BLaER1 treated with 17β-estradiol and CSF1 and Interleukin-3, amounts not matched to agents 10 nM and 100 nM (cell line): ENCODE data around the gene RNH1.
A peak's percentile ranks its signal among the peaks of the same experiment; 100 is the strongest.

ENCODE experiments used
- H3K27ac ChIP-seq, 11 experiments: shearing (Covaris generic); formaldehyde crosslinking; 2 replicates each; pipeline ENCODE4 v1.8.1; 2022
- H3K27me3 ChIP-seq, 11 experiments: shearing (Covaris generic); formaldehyde crosslinking; 2 replicates each; pipeline ENCODE4 v1.8.1; 2022
- H3K36me3 ChIP-seq, 11 experiments: shearing (Covaris generic); formaldehyde crosslinking; 2 replicates each; pipeline ENCODE4 v1.8.1; 2022
- H3K4me1 ChIP-seq, 10 experiments: shearing (Covaris generic); formaldehyde crosslinking; 2 replicates each; pipeline ENCODE4 v1.8.1; 2022
- H3K4me2 ChIP-seq, 11 experiments: shearing (Covaris generic); formaldehyde crosslinking; 2 replicates each; pipeline ENCODE4 v1.8.1; 2022
- H3K4me3 ChIP-seq, 10 experiments: shearing (Covaris generic); formaldehyde crosslinking; 2 replicates each; pipeline ENCODE4 v1.8.1; 2022
- H3K9ac ChIP-seq, 11 experiments: shearing (Covaris generic); formaldehyde crosslinking; 2 replicates each; pipeline ENCODE4 v1.8.1; 2022
- H3K9me3 ChIP-seq, 11 experiments: shearing (Covaris generic); formaldehyde crosslinking; replicated peaks in 1 of 11; 2 replicates each; pipeline ENCODE4 v1.8.1; 2022
- H4K20me1 ChIP-seq, 11 experiments: shearing (Covaris generic); formaldehyde crosslinking; 2 replicates each; pipeline ENCODE4 v1.8.1; 2022
- Cebpa-rat ChIP-seq, 11 experiments: shearing (Covaris generic); IDR thresholded peaks; 2 replicates each; pipeline ENCODE4 v1.8.1; 2022

RNH1 gene

GRCh38 chr11:506995-507726 lies at the start of gene RNH1:
TSS of gene RNH1 (minus strand) at chr11:507242. CDS start at chr11:502162, 5,080 bp downstream.
- Histone ChIP-seq H3K27ac (peak within 1 kb of the TSS; percentile 89 to 99 (median 98)), H3K4me1 (peaks cover 38 to 61% (median 49%) of the 10 kb centered on the region in 10 experiments), H3K4me3 (peak within 1 kb of the TSS; percentile 67 to 94 (median 80)), H3K4me2 (peak within 1 kb of the TSS; percentile 94 to 100 (median 99)), H3K9me3 (no peaks in the 10 kb centered on the region), H3K36me3 (peaks cover 10 to 37% (median 32%) of the 10 kb centered on the region in 11 experiments; a peak in 21 of 22 replicates), H3K27me3 (peaks cover 0 to 32% (median 28%) of the 10 kb centered on the region in 11 experiments; a peak in 21 of 22 replicates), H3K9ac (peak within 1 kb of the TSS; percentile 81 to 100 (median 95)), H4K20me1 (peaks cover under 1 to 49% (median 31%) of the 10 kb centered on the region in 11 experiments; a peak in 19 of 22 replicates)
- TF ChIP-seq Cebpa-rat (IDR thresholded peaks at IDR 0.05), result no peak

GRCh38 chr11:555780-556661 lies 49.0 kb upstream of the RNH1 start:
- no peaks in the 10 kb centered on the region for H3K9me3 ChIP-seq
- H3K9ac ChIP-seq, result peak overlapping the region in 4 of 11 experiments; percentile 39 to 69 (median 65); a peak in 6 of 22 replicates
- no peak for TF ChIP-seq Cebpa-rat (IDR thresholded peaks at IDR 0.05)
- peak overlapping the region; percentile 40 to 66 (median 50); a peak in 17 of 20 replicates for H3K4me3 ChIP-seq
- H3K4me2 ChIP-seq, result peak overlapping the region; percentile 75 to 99 (median 95)
- peaks cover 0 to 59% (median 28%) of the 10 kb centered on the region in 11 experiments; a peak in 17 of 22 replicates for H4K20me1 ChIP-seq
- H3K27ac ChIP-seq, result no peak overlapping the region
- peaks cover 21 to 57% (median 40%) of the 10 kb centered on the region in 10 experiments; a peak in 18 of 20 replicates for H3K4me1 ChIP-seq
- peaks cover 48 to 67% (median 52%) of the 10 kb centered on the region in 11 experiments for H3K27me3 ChIP-seq
- H3K36me3 ChIP-seq, result no peaks in the 10 kb centered on the region

GRCh38 chr11:555227-555779 lies 48.3 kb upstream of the RNH1 start:
- peaks cover 48 to 67% (median 52%) of the 10 kb centered on the region in 11 experiments for H3K27me3 ChIP-seq
- H4K20me1 ChIP-seq, result peaks cover 0 to 59% (median 28%) of the 10 kb centered on the region in 11 experiments; a peak in 17 of 22 replicates
- no peak overlapping the region for H3K27ac ChIP-seq
- no peaks in the 10 kb centered on the region for H3K9me3 ChIP-seq
- peak overlapping the region; percentile 40 to 66 (median 50) for H3K4me3 ChIP-seq
- H3K4me2 ChIP-seq, result peak overlapping the region; percentile 75 to 99 (median 95)
- TF ChIP-seq Cebpa-rat (IDR thresholded peaks at IDR 0.05), result no peak
- H3K9ac ChIP-seq, result peak overlapping the region in 5 of 11 experiments; percentile 39 to 69 (median 65); a peak in 9 of 22 replicates
- H3K36me3 ChIP-seq, result no peaks in the 10 kb centered on the region; a peak in 1 of 22 replicates
- H3K4me1 ChIP-seq, result peaks cover 20 to 55% (median 38%) of the 10 kb centered on the region in 10 experiments; a peak in 18 of 20 replicates

GRCh38 chr11:554428-555226 lies 47.6 kb upstream of the RNH1 start:
- no peak for TF ChIP-seq Cebpa-rat (IDR thresholded peaks at IDR 0.05)
- Histone ChIP-seq H4K20me1 (peaks cover 0 to 59% (median 28%) of the 10 kb centered on the region in 11 experiments; a peak in 17 of 22 replicates), H3K27ac (no peak overlapping the region), H3K9me3 (no peaks in the 10 kb centered on the region), H3K4me1 (peaks cover 14 to 48% (median 31%) of the 10 kb centered on the region in 10 experiments; a peak in 17 of 20 replicates), H3K9ac (peak overlapping the region in 1 of 11 experiments; percentile 37; a peak in 1 of 22 replicates), H3K36me3 (no peaks in the 10 kb centered on the region; a peak in 1 of 22 replicates), H3K4me2 (peak overlapping the region; percentile 67 to 99 (median 95)), H3K27me3 (peaks cover 45 to 65% (median 46%) of the 10 kb centered on the region in 11 experiments), H3K4me3 (peak overlapping the region in 5 of 10 experiments; percentile 28 to 60 (median 47); a peak in 4 of 20 replicates)

GRCh38 chr11:553988-554340 lies 46.9 kb upstream of the RNH1 start:
- H3K9ac ChIP-seq, result no peak overlapping the region; a peak in 1 of 22 replicates
- peaks cover 14 to 51% (median 30%) of the 10 kb centered on the region in 10 experiments; a peak in 17 of 20 replicates for H3K4me1 ChIP-seq
- no peak for TF ChIP-seq Cebpa-rat (IDR thresholded peaks at IDR 0.05)
- H3K27me3 ChIP-seq, result peaks cover 39 to 58% (median 39%) of the 10 kb centered on the region in 11 experiments
- no peaks in the 10 kb centered on the region for H3K9me3 ChIP-seq
- no peaks in the 10 kb centered on the region; a peak in 1 of 22 replicates for H3K36me3 ChIP-seq
- peaks cover 0 to 59% (median 28%) of the 10 kb centered on the region in 11 experiments; a peak in 17 of 22 replicates for H4K20me1 ChIP-seq
- no peak overlapping the region for H3K4me3 ChIP-seq
- no peak overlapping the region for H3K27ac ChIP-seq
- peak overlapping the region in 10 of 11 experiments; percentile 56 to 83 (median 70); a peak in 16 of 22 replicates for H3K4me2 ChIP-seq

GRCh38 chr11:553083-553987 lies 46.3 kb upstream of the RNH1 start:
- Histone ChIP-seq H3K4me2 (peak overlapping the region in 4 of 11 experiments; percentile 57 to 72 (median 62); a peak in 4 of 22 replicates), H4K20me1 (peaks cover 0 to 56% (median 28%) of the 10 kb centered on the region in 11 experiments; a peak in 17 of 22 replicates), H3K9ac (no peak overlapping the region), H3K4me1 (peaks cover 14 to 52% (median 30%) of the 10 kb centered on the region in 10 experiments; a peak in 17 of 20 replicates), H3K27me3 (peaks cover 32 to 52% (median 33%) of the 10 kb centered on the region in 11 experiments), H3K4me3 (no peak overlapping the region), H3K36me3 (no peaks in the 10 kb centered on the region; a peak in 1 of 22 replicates), H3K9me3 (no peaks in the 10 kb centered on the region), H3K27ac (no peak overlapping the region)
- no peak for TF ChIP-seq Cebpa-rat (IDR thresholded peaks at IDR 0.05)

- Histone ChIP-seq H3K9ac (no peak overlapping the region), H3K4me3 (no peak overlapping the region), H3K27ac (no peak overlapping the region), H3K4me1 (peaks cover 14 to 44% (median 26%) of the 10 kb centered on the region in 10 experiments; a peak in 17 of 20 replicates), H3K4me2 (peak overlapping the region in 1 of 11 experiments; percentile 24; a peak in 1 of 22 replicates), H3K27me3 (peaks cover 15 to 34% (median 16%) of the 10 kb centered on the region in 11 experiments), H3K9me3 (no peaks in the 10 kb centered on the region), H3K36me3 (no peaks in the 10 kb centered on the region; a peak in 1 of 22 replicates), H4K20me1 (peaks cover 0 to 39% (median 17%) of the 10 kb centered on the region in 11 experiments; a peak in 17 of 22 replicates)
- TF ChIP-seq Cebpa-rat (IDR thresholded peaks at IDR 0.05), result no peak
Measured at GRCh38 chr11:551596-551995, 44.6 kb upstream of the RNH1 start.
